IMR-90 (cell line): ENCODE data around the gene TLR9. TPM values are rescaled to one million over a fixed set of nuclear protein-coding genes. Genes with fewer than 3 reads are reported as not detected.

Source experiments
- ATAC-seq: fragments of 200-7000 bp; cut with Tn5 transposase; 2 replicates; pipeline ENCODE4 v1.9.1; 2020; ENCODE audit warnings: low read depth, mild to moderate bottlenecking, moderate library complexity
- BruUV-seq: library from RNA; stranded (reverse); fragments of 400-500 nt; replicated peaks from 2 replicates; lab custom pipeline; 2021; lab: Mats Ljungman, UMichigan
- CTCF ChIA-PET: fragments of 300-600 bp; formaldehyde crosslinking; extraction: SDS; loops from one replicate; lab custom pipeline; 2021; ENCODE audit warnings: antibody characterized with exemption; lab: Yijun Ruan, JAX
- POLR2A ChIA-PET: fragments of 300-600 bp; sonication (Branson Sonifier 250); formaldehyde crosslinking; loops from one replicate; lab custom pipeline; 2022; ENCODE audit warnings: antibody characterized with exemption; ENCODE audit not compliant: unreplicated experiment; lab: Charles Lee
- DNase-seq: peaks from one replicate; pipeline ENCODE4 v3.0.0; 2013
- H2AFZ ChIP-seq: replicated peaks from 2 replicates; pipeline ENCODE3; 2013; ENCODE audit warnings: low read length, mild to moderate bottlenecking; ENCODE audit not compliant: poor library complexity
- H2AK5ac ChIP-seq: 2 replicates; pipeline ENCODE4 v1.6.1; 2013; ENCODE audit warnings: low read depth, low read length, inconsistent platforms
- H2AK9ac ChIP-seq: replicated peaks from 2 replicates; pipeline ENCODE3; 2013; ENCODE audit warnings: mild to moderate bottlenecking, low read depth, low read length, moderate library complexity; ENCODE audit not compliant: poor library complexity
- H2BK120ac ChIP-seq: 2 replicates; pipeline ENCODE4 v1.6.1; 2013; ENCODE audit warnings: low read depth, low read length, inconsistent platforms
- H2BK15ac ChIP-seq: 3 replicates; pipeline ENCODE4 v1.6.1; 2013; ENCODE audit warnings: low read depth, low read length, inconsistent platforms
- H2BK20ac ChIP-seq: 2 replicates; pipeline ENCODE4 v1.6.1; 2013; ENCODE audit warnings: low read depth, mild to moderate bottlenecking, inconsistent platforms, low read length, moderate library complexity
- H2BK5ac ChIP-seq: 2 replicates; pipeline ENCODE4 v1.6.1; 2013; ENCODE audit warnings: mild to moderate bottlenecking, low read depth, low read length, inconsistent platforms; ENCODE audit not compliant: poor library complexity, severe bottlenecking
- H3K14ac ChIP-seq: replicated peaks from 2 replicates; pipeline ENCODE4 v1.6.1; 2013; ENCODE audit warnings: low read depth, low read length, inconsistent platforms
- H3K18ac ChIP-seq: 2 replicates; pipeline ENCODE4 v1.6.1; 2013; ENCODE audit warnings: low read depth, low read length, control low read depth
- H3K23ac ChIP-seq: 2 replicates; pipeline ENCODE4 v1.6.1; 2013; ENCODE audit warnings: low read depth, low read length, inconsistent platforms
- H3K27ac ChIP-seq: 2 replicates; pipeline ENCODE4 v1.5.1; 2013; ENCODE audit warnings: mild to moderate bottlenecking, control low read depth, low read length; ENCODE audit not compliant: insufficient read depth
- H3K27me3 ChIP-seq: 2 replicates; pipeline ENCODE4 v1.6.1; 2013; ENCODE audit warnings: low read length; ENCODE audit not compliant: control insufficient read depth, insufficient read depth
- H3K36me3 ChIP-seq: 2 replicates; pipeline ENCODE4 v1.6.1; 2013; ENCODE audit warnings: low read length, mixed read lengths; ENCODE audit not compliant: control insufficient read depth, insufficient read depth
- H3K4ac ChIP-seq: 2 replicates; pipeline ENCODE4 v1.6.1; 2013; ENCODE audit warnings: low read depth, low read length, inconsistent platforms
- H3K4me1 ChIP-seq: 2 replicates; pipeline ENCODE4 v1.6.1; 2013; ENCODE audit warnings: low read length, mixed read lengths; ENCODE audit not compliant: control insufficient read depth, insufficient read depth
- H3K4me2 ChIP-seq: 2 replicates; pipeline ENCODE4 v1.6.1; 2013; ENCODE audit warnings: low read depth, mild to moderate bottlenecking, control low read depth, low read length, moderate library complexity
- H3K4me3 ChIP-seq: 2 replicates; pipeline ENCODE4 v1.5.1; 2013; ENCODE audit warnings: low read depth, mild to moderate bottlenecking, control low read depth, low read length, moderate library complexity; ENCODE audit not compliant: insufficient read depth
- H3K56ac ChIP-seq: 2 replicates; pipeline ENCODE4 v1.6.1; 2013; ENCODE audit warnings: low read length, inconsistent platforms; ENCODE audit not compliant: insufficient read depth; ENCODE audit errors: extremely low read depth
- H3K79me1 ChIP-seq, 2 experiments: 2 replicates each; pipeline ENCODE4 v1.6.1; 2013; ENCODE audit warnings: low read length in 2 of 2, inconsistent platforms in 1 of 2, low read depth in 1 of 2
- H3K9ac ChIP-seq: 2 replicates; pipeline ENCODE4 v1.6.1; 2013; ENCODE audit warnings: low read depth, low read length, control low read depth
- H3K9me1 ChIP-seq: 2 replicates; pipeline ENCODE4 v1.6.1; 2013; ENCODE audit warnings: low read length, inconsistent platforms; ENCODE audit not compliant: insufficient read depth
- H3K9me3 ChIP-seq: 2 replicates; pipeline ENCODE4 v1.6.1; 2013; ENCODE audit warnings: low read length; ENCODE audit not compliant: control insufficient read depth, insufficient read depth
- H4K20me1 ChIP-seq: 2 replicates; pipeline ENCODE4 v1.6.1; 2013; ENCODE audit warnings: low read length, inconsistent platforms; ENCODE audit not compliant: insufficient read depth
- H4K5ac ChIP-seq: 2 replicates; pipeline ENCODE4 v1.6.1; 2013; ENCODE audit warnings: mild to moderate bottlenecking, low read depth, low read length, control low read depth
- H4K8ac ChIP-seq, 2 experiments: 2 replicates each; pipeline ENCODE4 v1.6.1; 2013; ENCODE audit warnings: low read depth in 2 of 2, low read length in 2 of 2, control low read depth in 1 of 2, inconsistent platforms in 1 of 2
- H4K91ac ChIP-seq: 2 replicates; pipeline ENCODE4 v1.6.1; 2013; ENCODE audit warnings: low read depth, low read length, inconsistent platforms; ENCODE audit not compliant: insufficient read depth
- CEBPB ChIP-seq: IDR thresholded peaks from 2 replicates; pipeline ENCODE4 v1.6.1; 2012; ENCODE audit warnings: low read depth, low read length, improper control_type of control experiment
- CHD1 ChIP-seq: IDR thresholded peaks from 2 replicates; pipeline ENCODE4 v1.6.1; 2012; ENCODE audit warnings: low read depth, low read length, improper control_type of control experiment
- CTCF ChIP-seq: conservative IDR thresholded peaks from 2 replicates; pipeline ENCODE4 v1.5.1; 2012; ENCODE audit warnings: mild to moderate bottlenecking, low read depth, low read length, improper control_type of control experiment
- FOS ChIP-seq: fragments of 150-350 bp; IDR thresholded peaks from 2 replicates; pipeline ENCODE4 v1.6.1; 2016; ENCODE audit warnings: low read depth, low read length
- MAFK ChIP-seq: IDR thresholded peaks from 2 replicates; pipeline ENCODE4 v1.6.1; 2012; ENCODE audit warnings: low read depth, low read length, improper control_type of control experiment
- MAZ ChIP-seq: IDR thresholded peaks from 2 replicates; pipeline ENCODE4 v1.6.1; 2012; ENCODE audit warnings: low read depth, mild to moderate bottlenecking, low read length, improper control_type of control experiment, moderate library complexity, borderline replicate concordance
- MXI1 ChIP-seq: IDR thresholded peaks from 2 replicates; pipeline ENCODE4 v1.6.1; 2012; ENCODE audit warnings: low read depth, mild to moderate bottlenecking, low read length, moderate library complexity, borderline replicate concordance
- RAD21 ChIP-seq: IDR thresholded peaks from 2 replicates; pipeline ENCODE4 v1.6.1; 2012; ENCODE audit warnings: low read length, improper control_type of control experiment
- RCOR1 ChIP-seq: IDR thresholded peaks from 2 replicates; pipeline ENCODE4 v1.6.1; 2012; ENCODE audit warnings: mild to moderate bottlenecking, low read length, improper control_type of control experiment; ENCODE audit not compliant: insufficient replicate concordance
- RFX5 ChIP-seq: IDR thresholded peaks from 2 replicates; pipeline ENCODE4 v1.8.0; 2012; ENCODE audit warnings: low read depth, mild to moderate bottlenecking, low read length, moderate library complexity
- SMC3 ChIP-seq: fragments of 150-350 bp; IDR thresholded peaks from 2 replicates; pipeline ENCODE4 v1.6.1; 2016; ENCODE audit warnings: low read depth, mild to moderate bottlenecking, antibody characterized with exemption, low read length, moderate library complexity
- USF2 ChIP-seq: fragments of 150-350 bp; IDR thresholded peaks from 2 replicates; pipeline ENCODE4 v1.6.1; 2017; ENCODE audit warnings: mild to moderate bottlenecking, antibody characterized with exemption, low read length, low read depth
- WGBS, 2 experiments: methylation state at CpG; one replicate each; pipeline versions ENCODE4 v1.1.5 to v1.1.7; 2013; ENCODE audit warnings: missing lambda C conversion rate in 2 of 2; ENCODE audit not compliant: insufficient read length in 1 of 2; ENCODE audit errors: extremely low coverage in 2 of 2; 5-methylcytosine and 5-hydroxymethylcytosine counted together
- dilution Hi-C: fragments of 300-500 bp; cut with HindIII; formaldehyde crosslinking; loops from one replicate; pipeline ENCODE4 v1.14.3; 2018; ENCODE audit warnings: low sequenced_read_pairs; ENCODE audit not compliant: unreplicated experiment
- in situ Hi-C: fragments of 300-500 bp; cut with MboI; formaldehyde crosslinking; loops from 3 replicates; pipeline ENCODE4 v1.14.3; 2019; ENCODE audit warnings: low sequenced_read_pairs, inconsistent platforms, mixed read lengths
- intact Hi-C: fragments of 100-400 bp; cut with micrococcal nuclease; formaldehyde crosslinking; loops from 2 replicates; pipeline ENCODE4 v1.10.0; 2022
- polyA plus RNA-seq, 3 experiments: library from polyadenylated mRNA; depleted of rRNA; stranded (reverse); fragments of >200 nt; gene quantifications; 2 replicates each; pipeline ENCODE4 v1.2.3, GENCODE V29; 2012; ENCODE audit warnings: low replicate concordance in 1 of 3
- total RNA-seq: library from RNA; depleted of rRNA; stranded (reverse); fragments of >200 nt; gene quantifications from 2 replicates; pipeline ENCODE4 v1.2.3, GENCODE V29; 2012
- TF ChIP-seq, protein P1 (sequence below): fragments of 150-350 bp; IDR thresholded peaks from 2 replicates; pipeline ENCODE4 v1.6.1; 2016; ENCODE audit warnings: low read depth, mild to moderate bottlenecking, low read length, moderate library complexity, borderline replicate concordance

Gene TLR9
- total and polyA plus RNA-seq, 2 of the 4 experiments (the other 2 are of a cell fraction), result not detected

GRCh38 chr3:52240886-52241370 is 15.5 kb upstream of the TLR9 start:
- Histone ChIP-seq H2BK5ac (peak overlapping the region; percentile 38), H3K4me2 (no peak overlapping the region), H2AFZ (no peak overlapping the region), H4K20me1 (peaks cover 15% of the 10 kb centered on the region), H3K79me1 (peaks cover 19 to 71% of the 10 kb centered on the region in 2 experiments), H3K4me1 (peaks cover 34% of the 10 kb centered on the region), H4K91ac (peak overlapping the region; percentile 27), H3K18ac (no peak overlapping the region), H3K9ac (no peak overlapping the region), H4K5ac (peak overlapping the region; percentile 1; the same call in 1 of the 2 replicates), H2AK9ac (peak overlapping the region; percentile 1), H2BK15ac (peak overlapping the region; percentile 27; the same call in 1 of the 3 replicates), H3K36me3 (no peaks in the 10 kb centered on the region), H3K56ac (no peak overlapping the region), H2BK120ac (peak overlapping the region; percentile 73), H3K4me3 (no peak overlapping the region), H3K14ac (peak overlapping the region; percentile 5; the same call in 1 of the 2 replicates), H3K4ac (peak overlapping the region; percentile 82), H3K27ac (peak overlapping the region; percentile 73; the same call in 1 of the 2 replicates), H2AK5ac (peak overlapping the region; percentile 62; the same call in 1 of the 2 replicates), H3K27me3 (no peaks in the 10 kb centered on the region), H4K8ac (peak overlapping the region; percentile 47 to 71; a peak in 2 of 4 replicates), H2BK20ac (peak overlapping the region; percentile 35), H3K9me3 (0 out of 2 replicates have a peak, but pooled peaks cover 1% of the 10 kb centered on the region), H3K23ac (no peak overlapping the region; the same call in 1 of the 2 replicates), H3K9me1 (peaks cover 33% of the 10 kb centered on the region)
- intact Hi-C loops (no loop called here), in situ Hi-C loops (no loop called here), dilution Hi-C loops (no loop called here)
- ChIA-PET CTCF (interaction anchor here (0.5 kb wide), 1 partner anchor 43 kb away, joined by 3 read pairs; no protein-coding TSS in a partner anchor), POLR2A (no interaction called here)
- DNase-seq (no peak), ATAC-seq (no peak)
- TF ChIP-seq RFX5 (no peak), FOS (no peak), MXI1 (no peak), USF2 (no peak), RAD21 (no peak), RCOR1 (no peak), MAZ (no peak), SMC3 (no peak), CHD1 (no peak), CEBPB (no peak), MAFK (no peak), CTCF (no peak)
- TF ChIP-seq, protein P1, sequence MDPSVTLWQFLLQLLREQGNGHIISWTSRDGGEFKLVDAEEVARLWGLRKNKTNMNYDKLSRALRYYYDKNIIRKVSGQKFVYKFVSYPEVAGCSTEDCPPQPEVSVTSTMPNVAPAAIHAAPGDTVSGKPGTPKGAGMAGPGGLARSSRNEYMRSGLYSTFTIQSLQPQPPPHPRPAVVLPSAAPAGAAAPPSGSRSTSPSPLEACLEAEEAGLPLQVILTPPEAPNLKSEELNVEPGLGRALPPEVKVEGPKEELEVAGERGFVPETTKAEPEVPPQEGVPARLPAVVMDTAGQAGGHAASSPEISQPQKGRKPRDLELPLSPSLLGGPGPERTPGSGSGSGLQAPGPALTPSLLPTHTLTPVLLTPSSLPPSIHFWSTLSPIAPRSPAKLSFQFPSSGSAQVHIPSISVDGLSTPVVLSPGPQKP, result no peak
- WGBS, 2 experiments, result no CpG with 5 or more reads among the region's 4 CpGs
- no TSS peak for BruUV-seq
